ENCODE results near the gene MAMLD1. TPM values are rescaled to one million over a fixed set of nuclear protein-coding genes. Genes with fewer than 3 reads are reported as not detected.

Gene MAMLD1
- total RNA-seq, 4 donors from 2014 or later: 0.20 to 1.2 (median 0.95) TPM; not detected in 1

DNA sequence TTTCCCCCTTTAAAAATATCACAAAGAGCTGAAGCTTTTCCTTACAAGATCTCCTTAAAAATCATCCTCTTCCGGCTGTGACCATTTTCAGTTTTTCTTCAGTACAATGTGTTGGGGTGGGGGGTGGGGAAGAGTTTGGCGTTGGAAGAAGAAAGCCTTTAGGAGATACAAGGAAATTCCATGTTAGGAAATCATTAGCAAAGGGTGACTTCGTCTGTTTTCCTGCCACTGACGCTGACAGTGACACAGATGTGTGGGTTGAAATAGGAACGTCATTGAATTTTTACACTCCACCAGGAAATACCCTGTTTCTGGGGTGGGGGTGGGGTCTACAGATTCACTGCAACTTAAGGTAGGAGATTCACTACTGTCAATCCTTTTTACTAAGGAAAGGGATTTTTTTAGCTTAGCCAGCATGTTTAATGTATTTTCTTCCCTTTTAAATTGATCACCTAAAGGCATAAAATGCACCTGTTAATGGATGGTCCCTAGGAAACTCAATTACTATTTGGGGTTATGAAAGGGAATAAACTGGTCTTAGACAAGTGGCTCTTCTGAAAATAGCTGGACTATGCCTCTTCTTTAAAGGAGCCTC is 3.9 kb downstream of the MAMLD1 start:
- intact Hi-C loops (cut with DNase I; ENCODE audit: low total_unique reads): loop anchor here (5.0 kb wide), 1 partner anchor 175 kb away; no protein-coding TSS in a partner anchor
- H3K27me3 ChIP-seq: peaks cover 21% of the 10 kb centered on the region
- TF ChIP-seq POLR2A (IDR thresholded peaks at IDR 0.05) (no peak), CTCF (IDR thresholded peaks at IDR 0.05) (no peak), EP300 (IDR thresholded peaks at IDR 0.05; ENCODE audit: low read depth) (no peak), POLR2AphosphoS5 (IDR thresholded peaks at IDR 0.05) (no peak)
- peaks cover 0 to 18% (median 3%) of the 10 kb centered on the region in 4 donors for H3K4me1 ChIP-seq
- in situ Hi-C loops (cut with MboI; ENCODE audit: low pct_ligation_motif_present in 1 of 4, low pct_unique_long_range_greater_than_20kb in 1 of 4, low sequenced_read_pairs in 3 of 4): loop anchor here in 2 of 4 donors (25.0 kb wide), 1 partner anchor 405 kb away; no protein-coding TSS in a partner anchor
- no peaks in the 10 kb centered on the region for H3K9me3 ChIP-seq
- H3K36me3 ChIP-seq: no peaks in the 10 kb centered on the region
- DNase-seq: no peak
- 43% methylated on average over 5 of the region's 5 CpGs; no CpG with 5 or more reads in 1 of the 2 donors for WGBS, 2 donors (ENCODE audit: low coverage in 1 of 2)
- H3K27ac ChIP-seq: peak overlapping the region; percentile 79 to 88 (median 85)
- peak overlapping the region in 1 of 4 donors; percentile 68 for H3K4me3 ChIP-seq

GRCh38 chrX:150370589-150371312 is 7.6 kb downstream of the MAMLD1 start:
- intact Hi-C loops (cut with DNase I; ENCODE audit: low total_unique reads) (no loop called here), in situ Hi-C loops (cut with MboI; ENCODE audit: low pct_ligation_motif_present in 1 of 4, low pct_unique_long_range_greater_than_20kb in 1 of 4, low sequenced_read_pairs in 3 of 4) (loop anchor here in 2 of 4 donors (25.0 kb wide), 1 partner anchor 408 kb away; no protein-coding TSS in a partner anchor)
- Histone ChIP-seq H3K4me3 (no peak overlapping the region), H3K36me3 (no peaks in the 10 kb centered on the region), H3K27ac (peak overlapping the region in 3 of 4 donors; percentile 57 to 66 (median 59)), H3K4me1 (no peaks in the 10 kb centered on the region), H3K27me3 (no peaks in the 10 kb centered on the region), H3K9me3 (no peaks in the 10 kb centered on the region)
- TF ChIP-seq CTCF (IDR thresholded peaks at IDR 0.05) (no peak), POLR2A (IDR thresholded peaks at IDR 0.05) (no peak), EP300 (IDR thresholded peaks at IDR 0.05; ENCODE audit: low read depth) (no peak), POLR2AphosphoS5 (IDR thresholded peaks at IDR 0.05) (peak; percentile 6 to 25 (median 23))
- DNase-seq: no peak
- 44 to 83% methylated on average over 1 to 5 of the region's 5 CpGs for WGBS, 2 donors (ENCODE audit: low coverage in 1 of 2)

GRCh38 chrX:150371877-150372276 is 8.8 kb downstream of the MAMLD1 start:
- in situ Hi-C loops (cut with MboI; ENCODE audit: low pct_ligation_motif_present in 1 of 4, low pct_unique_long_range_greater_than_20kb in 1 of 4, low sequenced_read_pairs in 3 of 4): loop anchor here in 2 of 4 donors (25.0 kb wide), 1 partner anchor 410 kb away; no protein-coding TSS in a partner anchor
- no peaks in the 10 kb centered on the region for H3K36me3 ChIP-seq
- WGBS, 2 donors (ENCODE audit: low coverage in 1 of 2): 65 to 80% methylated on average over 1 to 6 of the region's 6 CpGs
- no peaks in the 10 kb centered on the region for H3K27me3 ChIP-seq
- no peak overlapping the region for H3K4me3 ChIP-seq
- peak overlapping the region in 2 of 4 donors; percentile 57 to 66 for H3K27ac ChIP-seq
- H3K4me1 ChIP-seq: no peaks in the 10 kb centered on the region
- TF ChIP-seq CTCF (IDR thresholded peaks at IDR 0.05) (no peak), POLR2AphosphoS5 (IDR thresholded peaks at IDR 0.05) (no peak), POLR2A (IDR thresholded peaks at IDR 0.05) (no peak), EP300 (IDR thresholded peaks at IDR 0.05; ENCODE audit: low read depth) (no peak)
- intact Hi-C loops (cut with DNase I; ENCODE audit: low total_unique reads): no loop called here
- no peaks in the 10 kb centered on the region for H3K9me3 ChIP-seq
- DNase-seq: no peak

- in situ Hi-C loops (cut with MboI; ENCODE audit: low pct_ligation_motif_present in 1 of 4, low pct_unique_long_range_greater_than_20kb in 1 of 4, low sequenced_read_pairs in 3 of 4): loop anchor here in 2 of 4 donors (25.0 kb wide), 1 partner anchor 410 kb away; no protein-coding TSS in a partner anchor
- intact Hi-C loops (cut with DNase I; ENCODE audit: low total_unique reads): no loop called here
These were observed 9.2 kb downstream of the MAMLD1 start for GRCh38 chrX:150372280-150372679.

More at GRCh38 chrX:150372280-150372679, 9.2 kb downstream of the MAMLD1 start:
- Histone ChIP-seq H3K4me1 (no peaks in the 10 kb centered on the region), H3K36me3 (no peaks in the 10 kb centered on the region), H3K4me3 (no peak overlapping the region), H3K27me3 (no peaks in the 10 kb centered on the region), H3K27ac (peak overlapping the region in 2 of 4 donors; percentile 57 to 66), H3K9me3 (no peaks in the 10 kb centered on the region)
- no peak for DNase-seq
- whole genome bisulfite sequencing, 2 donors (ENCODE audit: low coverage in 1 of 2): 73% methylated on average over 8 of the region's 8 CpGs; no CpG with 5 or more reads in 1 of the 2 donors
- no peak for TF ChIP-seq CTCF (IDR thresholded peaks at IDR 0.05)
- no peak for TF ChIP-seq POLR2AphosphoS5 (IDR thresholded peaks at IDR 0.05)

Data from transverse colon (tissue), 4 donors.